Natural killer cell (primary cell): Measurements from ENCODE around the gene PSMA7. TPM values are rescaled to one million over a fixed set of nuclear protein-coding genes. Genes with fewer than 3 reads are reported as not detected.

Experiments
- ATAC-seq, 3 donors: fragments of 150-1000 bp in 2 of 3; fragments of 200-7000 bp in 1 of 3; cut with Tn5 transposase; 1 replicate in 1 of 3; 2 replicates in 2 of 3; pipeline ENCODE4 v1.10.0; 2021; ENCODE audit warnings: mild to moderate bottlenecking in 2 of 3, moderate library complexity in 2 of 3
- DNase-seq, 2 donors: peaks; one replicate each; pipeline versions ENCODE4 v3.0.0 to v3.0.0-alpha.2; 2013 to 2021; ENCODE audit warnings: mixed read lengths in 1 of 2
- H3K27ac ChIP-seq: one replicate; pipeline ENCODE4 v1.5.1; 2013; ENCODE audit warnings: mild to moderate bottlenecking, low read length
- H3K27me3 ChIP-seq: one replicate; pipeline ENCODE4 v1.6.1; 2013; ENCODE audit warnings: low read length; ENCODE audit not compliant: control insufficient read depth, insufficient read depth
- H3K36me3 ChIP-seq: one replicate; pipeline ENCODE4 v1.6.1; 2013; ENCODE audit warnings: low read length; ENCODE audit not compliant: control insufficient read depth, insufficient read depth
- H3K4me1 ChIP-seq: one replicate; pipeline ENCODE4 v1.6.1; 2013; ENCODE audit warnings: low read length; ENCODE audit not compliant: control insufficient read depth, insufficient read depth
- H3K4me3 ChIP-seq: one replicate; pipeline ENCODE4 v1.5.1; 2013; ENCODE audit warnings: low read length
- H3K9me3 ChIP-seq: one replicate; pipeline ENCODE4 v1.6.1; 2013; ENCODE audit warnings: low read length; ENCODE audit not compliant: control insufficient read depth, insufficient read depth
- H3K27ac Mint-ChIP-seq, 2 donors: one replicate each; pipeline ENCODE4 v1.8.0; 2022; ENCODE audit warnings: mild to moderate bottlenecking in 2 of 2, mixed read lengths in 2 of 2, moderate library complexity in 1 of 2
- H3K27me3 Mint-ChIP-seq, 2 donors: one replicate each; pipeline ENCODE4 v1.8.0; 2022; ENCODE audit warnings: low read depth in 2 of 2, mixed read lengths in 2 of 2
- H3K36me3 Mint-ChIP-seq: one replicate; pipeline ENCODE4 v1.8.0; 2022; ENCODE audit warnings: mixed read lengths
- H3K4me1 Mint-ChIP-seq, 2 donors: one replicate each; pipeline ENCODE4 v1.8.0; 2022; ENCODE audit warnings: mixed read lengths in 2 of 2
- H3K4me3 Mint-ChIP-seq: one replicate; pipeline ENCODE4 v1.8.0; 2022; ENCODE audit warnings: mild to moderate bottlenecking, moderate library complexity, mixed read lengths
- H3K9me3 Mint-ChIP-seq, 2 donors: one replicate each; pipeline ENCODE4 v1.8.0; 2022; ENCODE audit warnings: mixed read lengths in 2 of 2
- WGBS: methylation state at CpG from one replicate; pipeline ENCODE4 v1.1.7; 2013; ENCODE audit warnings: missing lambda C conversion rate; ENCODE audit not compliant: insufficient coverage; 5-methylcytosine and 5-hydroxymethylcytosine counted together
- intact Hi-C: fragments of 100-400 bp; cut with micrococcal nuclease; formaldehyde crosslinking; loops from one replicate; pipeline ENCODE4 v1.14.2; 2022
- total RNA-seq, 4 donors: library from RNA; stranded (reverse); fragments of 120-200 nt in 1 of 4; gene quantifications; one replicate each; pipeline versions ENCODE4 v1.2.3 to v1.2.4, GENCODE V29; 2013 to 2022
- TF ChIP-seq, protein P1 (sequence below): fragments of 200-600 bp; IDR thresholded peaks from one replicate; pipeline ENCODE4 v1.8.0; 2022; ENCODE audit warnings: antibody characterized with exemption

Gene PSMA7
- total RNA-seq, 3 donors from 2014 or later (not counting 1 experiment from before 2014, with no cell fraction given) = 154 to 177 (median 168) TPM

DNA sequence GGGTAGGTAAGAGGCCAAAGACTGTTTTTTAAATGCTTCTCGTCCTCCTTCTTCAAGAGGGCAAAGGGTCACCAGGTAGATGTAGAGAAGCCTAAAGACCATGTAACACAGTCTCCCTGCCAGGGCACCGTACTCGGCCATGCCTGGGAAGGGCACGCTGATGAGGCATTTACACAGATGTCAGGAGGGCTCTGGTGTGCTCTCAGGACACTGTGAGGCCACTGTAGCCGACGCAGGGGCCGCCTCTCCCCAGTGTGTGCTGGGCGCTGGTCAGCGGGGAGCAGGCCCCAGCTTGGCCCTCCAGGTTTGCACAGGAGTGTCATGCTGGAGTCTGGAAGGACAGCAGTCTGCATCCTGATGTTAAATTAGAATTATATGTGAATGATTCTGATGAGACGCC, 32.5 kb upstream of the PSMA7 start:
- Mint-ChIP-seq H3K4me3 (no peak overlapping the region), H3K9me3 (no peaks in the 10 kb centered on the region), H3K27ac (no peak overlapping the region), H3K27me3 (no peaks in the 10 kb centered on the region), H3K36me3 (no peaks in the 10 kb centered on the region), H3K4me1 (no peaks in the 10 kb centered on the region)
- no peaks in the 10 kb centered on the region for H3K27me3 ChIP-seq
- WGBS = 99% methylated on average over 9 of the region's 10 CpGs
- no peak for ATAC-seq
- no peak for DNase-seq
- no peaks in the 10 kb centered on the region for H3K4me1 ChIP-seq
- intact Hi-C loops = no loop called here
- H3K36me3 ChIP-seq = peaks cover 2% of the 10 kb centered on the region
- no peak overlapping the region for H3K4me3 ChIP-seq
- no peak overlapping the region for H3K27ac ChIP-seq
- TF ChIP-seq, protein P1, sequence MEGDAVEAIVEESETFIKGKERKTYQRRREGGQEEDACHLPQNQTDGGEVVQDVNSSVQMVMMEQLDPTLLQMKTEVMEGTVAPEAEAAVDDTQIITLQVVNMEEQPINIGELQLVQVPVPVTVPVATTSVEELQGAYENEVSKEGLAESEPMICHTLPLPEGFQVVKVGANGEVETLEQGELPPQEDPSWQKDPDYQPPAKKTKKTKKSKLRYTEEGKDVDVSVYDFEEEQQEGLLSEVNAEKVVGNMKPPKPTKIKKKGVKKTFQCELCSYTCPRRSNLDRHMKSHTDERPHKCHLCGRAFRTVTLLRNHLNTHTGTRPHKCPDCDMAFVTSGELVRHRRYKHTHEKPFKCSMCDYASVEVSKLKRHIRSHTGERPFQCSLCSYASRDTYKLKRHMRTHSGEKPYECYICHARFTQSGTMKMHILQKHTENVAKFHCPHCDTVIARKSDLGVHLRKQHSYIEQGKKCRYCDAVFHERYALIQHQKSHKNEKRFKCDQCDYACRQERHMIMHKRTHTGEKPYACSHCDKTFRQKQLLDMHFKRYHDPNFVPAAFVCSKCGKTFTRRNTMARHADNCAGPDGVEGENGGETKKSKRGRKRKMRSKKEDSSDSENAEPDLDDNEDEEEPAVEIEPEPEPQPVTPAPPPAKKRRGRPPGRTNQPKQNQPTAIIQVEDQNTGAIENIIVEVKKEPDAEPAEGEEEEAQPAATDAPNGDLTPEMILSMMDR = no peak
- no peaks in the 10 kb centered on the region for H3K9me3 ChIP-seq

DNA sequence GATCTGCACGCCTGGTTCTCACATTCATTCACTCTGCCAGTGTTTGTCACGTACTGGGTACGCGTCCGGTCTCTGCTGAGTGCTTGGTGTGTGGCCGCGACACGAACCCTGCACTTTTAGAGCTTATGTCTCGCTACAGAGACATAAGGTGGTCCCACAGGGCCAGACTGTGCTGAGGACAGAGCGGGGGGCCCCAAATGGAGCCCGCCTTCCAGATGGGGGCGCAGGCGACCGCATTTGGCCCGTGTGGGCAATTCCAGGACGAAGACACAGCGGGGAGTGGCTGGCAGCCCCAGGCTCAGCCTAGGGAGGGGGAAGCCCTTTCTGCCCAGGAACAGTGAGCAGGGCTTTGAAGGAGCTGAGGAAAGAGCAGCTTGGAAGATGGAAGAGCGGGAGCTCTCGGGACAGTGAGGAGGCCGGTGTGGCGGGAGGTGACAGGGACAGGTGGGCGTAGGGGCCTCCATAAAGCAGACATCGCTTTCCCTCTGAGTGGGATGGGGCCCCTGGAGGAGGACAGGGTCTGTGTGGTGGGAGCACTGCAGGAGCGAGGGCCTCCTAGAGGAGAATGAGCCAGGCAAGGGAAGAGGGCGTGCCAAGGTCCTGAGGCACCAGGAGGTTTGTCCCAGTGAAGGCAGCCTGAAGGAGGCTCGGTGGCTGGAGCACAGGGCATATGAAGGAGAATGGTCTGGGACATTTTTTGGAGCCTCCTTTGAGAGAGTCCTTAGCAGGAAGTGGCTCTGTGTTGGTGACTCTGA, 31.9 kb upstream of the PSMA7 start:
- Mint-ChIP-seq H3K4me3 (no peak overlapping the region), H3K27ac (no peak overlapping the region), H3K27me3 (no peaks in the 10 kb centered on the region), H3K4me1 (no peaks in the 10 kb centered on the region), H3K9me3 (no peaks in the 10 kb centered on the region), H3K36me3 (no peaks in the 10 kb centered on the region)
- WGBS = 97% methylated on average over 26 of the region's 26 CpGs
- ATAC-seq (no peak), DNase-seq (no peak)
- intact Hi-C loops = no loop called here
- H3K27me3 ChIP-seq = no peaks in the 10 kb centered on the region
- H3K36me3 ChIP-seq = peaks cover 2% of the 10 kb centered on the region
- TF ChIP-seq, protein P1 = no peak
- no peak overlapping the region for H3K4me3 ChIP-seq
- no peak overlapping the region for H3K27ac ChIP-seq
- H3K4me1 ChIP-seq = no peaks in the 10 kb centered on the region
- no peaks in the 10 kb centered on the region for H3K9me3 ChIP-seq

DNA sequence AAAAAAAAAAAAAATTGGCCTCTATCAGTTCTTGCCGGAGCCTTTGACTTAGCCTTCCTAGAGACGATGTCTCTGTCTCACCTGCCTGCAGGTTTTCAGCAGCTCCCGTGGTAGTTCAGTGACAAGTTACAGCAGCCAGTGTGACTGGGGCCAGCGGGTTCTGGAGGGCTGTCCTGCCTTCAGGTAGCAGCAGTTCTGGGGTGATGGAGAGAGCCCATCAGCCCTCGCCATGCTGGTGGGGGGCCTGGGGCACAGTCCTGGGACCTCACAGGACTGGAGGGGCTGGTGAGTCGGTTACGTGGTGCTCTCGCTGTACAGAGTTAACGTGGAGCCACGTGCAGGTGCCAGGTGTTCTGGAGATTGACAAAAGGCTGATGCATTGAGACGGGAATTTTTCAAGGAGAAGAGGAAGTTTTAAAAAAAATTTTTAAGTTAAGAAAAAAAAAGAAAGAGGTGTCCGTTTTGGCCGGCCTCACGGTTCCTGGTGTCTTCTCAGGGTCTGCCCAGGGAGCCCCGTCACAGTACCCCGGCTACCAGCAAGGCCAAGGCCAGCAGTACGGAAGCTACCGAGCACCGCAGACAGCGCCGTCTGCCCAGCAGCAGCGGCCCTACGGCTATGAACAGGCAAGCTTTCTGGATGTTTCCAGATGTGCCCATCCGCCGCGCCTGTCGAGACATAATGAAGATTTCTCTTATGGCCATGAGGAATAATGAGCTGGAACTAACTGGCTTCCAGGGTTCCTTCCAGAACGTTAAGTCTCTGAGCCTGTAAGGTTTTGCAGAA, 31.0 kb upstream of the PSMA7 start:
- intact Hi-C loops = no loop called here
- no peaks in the 10 kb centered on the region for H3K36me3 Mint-ChIP-seq
- H3K27me3 ChIP-seq = no peaks in the 10 kb centered on the region
- H3K9me3 Mint-ChIP-seq = no peaks in the 10 kb centered on the region
- no peak overlapping the region for H3K4me3 ChIP-seq
- H3K27ac ChIP-seq = no peak overlapping the region
- TF ChIP-seq, protein P1 = no peak
- DNase-seq = no peak
- H3K4me3 Mint-ChIP-seq = no peak overlapping the region
- ATAC-seq = no peak
- H3K27ac Mint-ChIP-seq = no peak overlapping the region
- H3K4me1 Mint-ChIP-seq = no peaks in the 10 kb centered on the region
- no peaks in the 10 kb centered on the region for H3K9me3 ChIP-seq
- WGBS = 98% methylated on average over 28 of the region's 28 CpGs
- no peaks in the 10 kb centered on the region for H3K27me3 Mint-ChIP-seq
- H3K36me3 ChIP-seq = peaks cover 2% of the 10 kb centered on the region
- no peaks in the 10 kb centered on the region for H3K4me1 ChIP-seq
